Loucy (cell line): ENCODE data around the gene CBFB.

Experiments
- H2AFZ ChIP-seq: fragments of 200-600 bp; sonication (generic); 2 replicates; pipeline ENCODE4 v1.6.0; 2016; ENCODE audit warnings: antibody characterized with exemption, mild to moderate bottlenecking, low read length, moderate library complexity
- H3F3A ChIP-seq: fragments of 200-600 bp; 2 replicates; pipeline ENCODE4 v1.6.0; 2016; ENCODE audit warnings: antibody characterized with exemption, low read depth, mild to moderate bottlenecking
- H3K27me3 ChIP-seq: fragments of 200-600 bp; sonication (generic); 2 replicates; pipeline ENCODE4 v1.6.1; 2014; ENCODE audit warnings: low read length, mild to moderate bottlenecking; ENCODE audit not compliant: insufficient read depth, poor library complexity, severe bottlenecking
- H3K36me3 ChIP-seq: fragments of 200-600 bp; sonication (generic); 2 replicates; pipeline ENCODE4 v1.6.1; 2016; ENCODE audit warnings: low read length; ENCODE audit not compliant: insufficient read depth
- H3K4me1 ChIP-seq: fragments of 200-600 bp; sonication (generic); 2 replicates; pipeline ENCODE4 v1.5.1; 2014; ENCODE audit warnings: low read length, mild to moderate bottlenecking; ENCODE audit not compliant: insufficient read depth, poor library complexity, severe bottlenecking
- H3K4me2 ChIP-seq: fragments of 200-600 bp; sonication (generic); 2 replicates; pipeline ENCODE4 v1.6.0; 2014; ENCODE audit warnings: antibody characterized with exemption, low read length, low read depth, mild to moderate bottlenecking; ENCODE audit not compliant: poor library complexity, severe bottlenecking
- H3K4me3 ChIP-seq: fragments of 200-600 bp; sonication (generic); 2 replicates; pipeline ENCODE4 v1.5.1; 2014; ENCODE audit warnings: low read length, mild to moderate bottlenecking, mixed read lengths; ENCODE audit not compliant: poor library complexity, severe bottlenecking
- H3K79me2 ChIP-seq: fragments of 200-600 bp; sonication (generic); 2 replicates; pipeline ENCODE4 v1.6.1; 2014; ENCODE audit warnings: low read length; ENCODE audit not compliant: insufficient read depth
- H3K9ac ChIP-seq: fragments of 200-600 bp; sonication (generic); 2 replicates; pipeline ENCODE4 v1.6.0; 2014; ENCODE audit warnings: mild to moderate bottlenecking, low read depth, low read length, moderate library complexity; ENCODE audit not compliant: poor library complexity, severe bottlenecking
- H3K9me2 ChIP-seq: fragments of 200-600 bp; sonication (generic); replicated peaks from 2 replicates; pipeline ENCODE4 v1.6.1; 2016; ENCODE audit warnings: low read depth, low read length, mixed read lengths
- H3K9me3 ChIP-seq: fragments of 200-600 bp; sonication (generic); 2 replicates; pipeline ENCODE4 v1.6.1; 2014; ENCODE audit warnings: mild to moderate bottlenecking, antibody characterized with exemption, low read length, low read depth; ENCODE audit not compliant: insufficient read depth
- H4K20me1 ChIP-seq: fragments of 200-600 bp; sonication (generic); 2 replicates; pipeline ENCODE4 v1.6.0; 2014; ENCODE audit warnings: antibody characterized with exemption, low read length, mild to moderate bottlenecking; ENCODE audit not compliant: insufficient read depth, poor library complexity, severe bottlenecking
- CTCF ChIP-seq: fragments of 200-600 bp; sonication (generic); conservative IDR thresholded peaks from 2 replicates; pipeline ENCODE4 v1.5.1; 2014; ENCODE audit warnings: mild to moderate bottlenecking, antibody characterized with exemption, low read length
- EZH2phosphoT487 ChIP-seq: fragments of 200-600 bp; IDR thresholded peaks from 2 replicates; pipeline ENCODE4 v1.6.1; 2018; ENCODE audit warnings: antibody characterized with exemption, mild to moderate bottlenecking, moderate library complexity, borderline replicate concordance

Gene CBFB

GRCh38 chr16:67001726-67002125 lies 27.2 kb upstream of the CBFB start:
- Histone ChIP-seq H3K4me1 (no peaks in the 10 kb centered on the region), H4K20me1 (no peaks in the 10 kb centered on the region), H3F3A (no peaks in the 10 kb centered on the region), H3K9me2 (no peaks in the 10 kb centered on the region), H2AFZ (no peak overlapping the region), H3K9ac (no peak overlapping the region), H3K9me3 (no peaks in the 10 kb centered on the region), H3K27me3 (no peaks in the 10 kb centered on the region), H3K4me3 (no peak overlapping the region), H3K36me3 (no peaks in the 10 kb centered on the region), H3K79me2 (no peaks in the 10 kb centered on the region), H3K4me2 (no peak overlapping the region)
- TF ChIP-seq EZH2phosphoT487 (no peak), CTCF (no peak)

- Histone ChIP-seq H3F3A (no peaks in the 10 kb centered on the region), H3K4me1 (no peaks in the 10 kb centered on the region), H3K4me2 (no peak overlapping the region), H2AFZ (no peak overlapping the region), H3K79me2 (no peaks in the 10 kb centered on the region), H4K20me1 (no peaks in the 10 kb centered on the region), H3K9me3 (no peaks in the 10 kb centered on the region), H3K27me3 (no peaks in the 10 kb centered on the region), H3K9me2 (no peaks in the 10 kb centered on the region), H3K36me3 (no peaks in the 10 kb centered on the region), H3K9ac (no peak overlapping the region), H3K4me3 (no peak overlapping the region)
- TF ChIP-seq CTCF (no peak), EZH2phosphoT487 (no peak)
These were observed 21.9 kb upstream of the CBFB start for GRCh38 chr16:67006930-67007658.

- H3K9ac ChIP-seq, result no peak overlapping the region
- no peak for TF ChIP-seq EZH2phosphoT487
- TF ChIP-seq CTCF, result no peak
- H3K9me2 ChIP-seq, result no peaks in the 10 kb centered on the region
- H4K20me1 ChIP-seq, result no peaks in the 10 kb centered on the region
- H3K36me3 ChIP-seq, result no peaks in the 10 kb centered on the region
- H2AFZ ChIP-seq, result peak overlapping the region; percentile 15; the same call in 1 of the 2 replicates
- H3K4me2 ChIP-seq, result no peak overlapping the region
- H3K4me3 ChIP-seq, result no peak overlapping the region
- no peaks in the 10 kb centered on the region for H3K79me2 ChIP-seq
- no peaks in the 10 kb centered on the region for H3F3A ChIP-seq
- no peaks in the 10 kb centered on the region for H3K9me3 ChIP-seq
- no peaks in the 10 kb centered on the region for H3K27me3 ChIP-seq
- peaks cover 12% of the 10 kb centered on the region for H3K4me1 ChIP-seq
These were observed 19.8 kb upstream of the CBFB start for GRCh38 chr16:67009158-67009557.
